HG03378 (cell line): ENCODE measurements around the gene CDK16.

Experiments used
- ATAC-seq: cut with Tn5 transposase; IDR thresholded peaks from one replicate; pipeline ENCODE4 v1.9.1; 2021; ENCODE audit warnings: mild to moderate bottlenecking, moderate library complexity; ENCODE audit not compliant: unreplicated experiment

Gene CDK16

DNA sequence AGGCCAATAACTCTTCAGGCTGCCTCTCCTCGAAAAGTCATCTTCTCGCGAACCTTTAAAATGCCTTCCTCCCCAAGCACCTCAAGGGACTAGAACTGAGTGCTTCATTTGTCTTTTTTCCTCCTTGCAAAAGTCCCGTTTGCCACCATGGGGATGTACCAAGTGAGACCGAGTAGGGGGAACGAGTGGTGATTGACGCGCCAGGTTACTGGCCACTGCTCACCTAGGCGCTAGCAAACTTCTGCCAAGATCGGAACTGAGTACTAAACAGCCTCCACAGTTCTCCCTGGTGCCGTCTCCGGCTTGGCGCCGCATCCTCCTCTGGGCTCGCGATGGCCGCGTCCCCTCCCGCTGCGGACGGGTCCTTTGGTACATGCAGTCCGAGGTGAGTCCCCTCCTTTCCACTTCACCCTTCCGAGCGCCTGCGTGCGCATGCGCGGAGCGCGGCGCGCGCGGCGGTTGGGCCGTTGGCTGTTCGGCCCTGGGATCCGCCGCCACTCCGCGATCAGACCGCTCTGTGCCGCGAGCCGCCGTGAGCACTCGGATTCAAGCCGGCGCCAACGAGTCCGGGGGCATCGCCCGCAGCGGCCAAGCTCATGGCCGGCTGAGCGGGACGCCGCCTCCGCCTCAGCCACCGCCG is at the start of gene CDK16:
Gene CDK16, plus strand, starts transcription at position 402 of the 640 bp plus-strand sequence. CDS start 4,877 bp downstream, outside the sequence.
- ATAC-seq, result peak; percentile 39

DNA sequence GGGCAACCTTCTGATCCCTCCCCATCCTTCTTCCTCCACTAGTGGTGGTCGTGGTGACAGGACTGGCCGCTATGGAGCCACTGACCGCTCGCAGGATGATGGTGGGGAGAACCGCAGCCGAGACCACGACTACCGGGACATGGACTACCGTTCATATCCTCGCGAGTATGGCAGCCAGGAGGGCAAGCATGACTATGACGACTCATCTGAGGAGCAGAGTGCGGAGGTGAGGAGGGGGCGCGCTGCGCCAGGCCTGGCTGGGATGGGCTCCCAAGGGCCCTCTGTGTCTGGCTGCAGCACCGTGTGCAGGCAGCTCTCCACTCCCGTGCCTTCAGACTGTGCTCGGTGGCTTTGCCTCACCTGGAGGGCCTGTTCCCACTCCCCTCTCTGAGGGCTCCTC is 49.2 kb upstream of the CDK16 start:
- no peak for ATAC-seq

DNA sequence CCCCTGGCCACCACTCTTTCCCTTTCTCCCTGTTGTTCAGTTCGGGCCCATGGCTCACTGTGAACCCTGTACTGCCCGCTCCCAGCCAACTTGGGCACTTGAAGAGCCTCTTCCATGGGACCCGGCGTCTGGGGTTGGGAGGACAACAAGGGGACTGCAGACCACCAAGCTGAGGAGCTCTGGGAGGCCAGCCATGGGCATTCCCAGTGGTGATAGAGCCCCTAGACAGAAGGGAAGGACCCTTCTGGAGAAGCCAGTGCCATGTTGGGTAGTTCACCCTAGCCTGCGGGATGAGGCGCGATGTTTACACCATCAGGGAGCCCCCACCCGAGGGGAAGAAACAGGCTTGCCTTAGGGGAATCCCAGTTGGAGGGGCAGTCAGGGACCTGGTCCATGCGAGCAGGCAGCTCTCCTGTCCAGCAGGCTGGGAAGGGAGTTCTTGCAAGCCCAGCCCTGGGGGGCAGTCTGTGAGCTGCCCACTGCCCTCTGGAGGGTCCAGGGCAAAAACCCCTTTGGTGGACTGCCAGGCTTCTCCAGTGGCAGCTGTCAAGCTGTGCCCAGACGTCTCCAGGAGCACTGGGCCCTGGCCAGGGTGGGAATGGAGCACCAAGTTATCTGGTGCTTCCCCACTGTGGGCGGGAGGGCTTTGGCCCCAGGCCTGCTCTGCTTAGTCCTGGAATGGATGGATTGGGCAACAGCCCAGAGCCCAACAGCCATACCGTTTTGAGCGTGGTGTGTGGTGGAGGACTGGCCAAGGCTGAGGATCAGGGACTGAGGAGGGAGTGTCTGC is 48.6 kb upstream of the CDK16 start:
- ATAC-seq, result no peak

DNA sequence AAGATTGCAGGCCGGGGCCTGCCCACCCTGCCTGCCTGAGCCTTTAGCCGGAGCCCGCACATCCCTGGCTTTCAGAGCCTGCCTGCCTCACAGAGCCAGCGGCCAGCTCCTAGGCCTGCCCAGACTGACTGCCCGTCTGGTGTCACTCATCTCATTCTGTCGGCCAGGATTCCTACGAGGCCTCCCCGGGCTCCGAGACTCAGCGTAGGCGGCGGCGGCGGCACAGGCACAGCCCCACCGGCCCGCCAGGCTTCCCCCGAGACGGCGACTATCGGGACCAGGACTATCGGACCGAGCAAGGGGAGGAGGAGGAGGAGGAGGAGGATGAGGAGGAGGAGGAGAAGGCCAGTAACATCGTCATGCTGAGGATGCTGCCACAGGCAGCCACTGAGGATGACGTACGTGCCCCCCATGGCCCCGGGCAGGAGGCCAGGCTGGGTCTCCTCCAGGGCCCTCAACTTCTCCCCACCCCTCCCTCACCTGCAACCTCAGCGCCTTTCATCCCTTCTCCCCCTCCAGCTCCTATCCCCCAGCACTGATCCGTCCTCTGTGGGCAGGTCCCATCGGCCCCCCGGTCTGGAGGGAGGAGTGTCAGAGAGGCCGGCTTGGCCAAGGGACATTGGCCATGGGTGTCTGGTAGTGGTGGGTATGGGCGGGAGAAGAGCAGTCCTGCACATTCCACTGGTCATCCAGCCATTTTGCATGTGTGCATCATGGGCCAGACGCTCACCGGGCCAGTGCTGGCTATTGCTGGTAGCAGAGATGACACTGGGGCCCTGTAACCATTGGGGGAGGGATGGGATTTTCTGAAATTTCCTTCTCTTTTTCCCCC is 47.4 kb upstream of the CDK16 start:
- ATAC-seq, result no peak

DNA sequence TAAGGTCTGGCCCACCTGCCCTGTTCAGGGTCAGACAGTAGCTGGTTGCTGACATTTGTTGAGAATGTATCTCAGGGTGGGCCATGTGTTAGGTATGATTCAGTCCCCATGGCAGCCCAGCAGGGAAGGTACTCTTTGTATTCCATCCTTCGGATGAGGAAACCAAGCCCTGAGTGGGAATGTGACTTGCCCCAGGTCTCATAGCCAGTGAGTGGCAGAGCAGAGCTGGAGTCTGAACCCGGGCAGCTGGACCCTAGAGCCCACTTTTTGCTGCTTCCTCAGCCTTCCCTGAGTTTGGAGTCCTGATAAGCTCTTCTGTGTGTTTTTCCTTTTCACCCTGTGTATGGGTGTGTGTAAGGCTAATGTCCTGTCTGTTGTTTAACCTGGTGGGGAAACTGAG is 46.5 kb upstream of the CDK16 start:
- no peak for ATAC-seq

DNA sequence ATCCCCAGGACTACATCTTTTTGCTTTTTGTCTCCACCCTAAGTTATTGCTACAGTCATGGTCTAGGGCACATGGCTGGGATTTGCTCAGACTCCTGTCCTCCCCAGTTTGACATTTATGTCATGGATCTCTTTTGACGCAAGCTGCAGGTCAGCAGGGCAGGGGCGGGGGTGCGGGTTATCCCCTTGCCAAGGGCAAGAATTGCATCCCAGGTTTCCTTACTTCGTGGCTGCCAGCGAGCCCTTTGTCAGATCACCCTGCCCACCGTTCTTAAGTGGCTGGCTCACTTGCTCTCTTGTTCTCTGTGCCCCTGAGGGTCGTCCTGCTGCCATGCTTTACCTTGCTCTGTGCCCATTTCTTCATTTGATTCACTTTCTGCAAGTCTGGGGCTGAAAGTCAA is 45.9 kb upstream of the CDK16 start:
- ATAC-seq, result no peak

DNA sequence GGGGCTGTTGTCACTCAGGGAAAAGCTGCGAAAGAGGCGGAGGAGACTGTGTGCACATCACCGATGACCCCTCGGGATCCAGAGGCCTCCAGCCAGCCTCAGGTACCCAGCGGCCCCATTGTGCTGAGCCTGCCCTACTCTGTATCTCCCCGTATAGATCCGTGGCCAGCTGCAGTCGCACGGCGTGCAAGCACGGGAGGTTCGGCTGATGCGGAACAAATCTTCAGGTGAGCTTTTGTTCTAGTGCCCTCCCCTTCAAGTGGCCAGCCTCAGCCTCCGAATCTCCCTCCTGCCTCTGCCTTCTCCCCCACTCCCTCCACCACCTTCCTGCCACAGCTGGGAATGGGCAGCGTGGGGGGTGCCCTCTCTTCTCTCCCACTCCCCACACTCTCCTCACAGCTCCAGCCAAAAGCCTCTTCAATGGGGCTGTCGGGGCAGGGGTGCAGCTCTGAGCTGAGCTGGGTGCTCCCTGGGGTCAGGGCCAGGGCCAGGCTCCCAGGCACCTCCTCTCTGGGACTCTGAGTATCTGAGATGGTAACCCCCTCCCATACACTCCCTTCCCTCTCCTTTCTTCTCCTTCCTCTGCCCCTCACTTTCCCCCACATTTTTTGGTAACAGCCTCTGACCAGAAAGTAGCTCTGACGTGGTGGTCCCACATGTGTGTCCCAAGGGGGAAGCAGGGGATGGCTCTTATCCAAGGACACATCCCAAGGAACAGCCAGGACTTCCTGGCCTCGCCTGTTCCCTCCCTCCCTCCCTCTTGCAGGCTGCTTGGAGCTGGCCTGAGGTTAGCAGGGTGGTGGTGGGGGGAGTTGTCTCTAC is 45.3 kb upstream of the CDK16 start:
- ATAC-seq, result no peak

DNA sequence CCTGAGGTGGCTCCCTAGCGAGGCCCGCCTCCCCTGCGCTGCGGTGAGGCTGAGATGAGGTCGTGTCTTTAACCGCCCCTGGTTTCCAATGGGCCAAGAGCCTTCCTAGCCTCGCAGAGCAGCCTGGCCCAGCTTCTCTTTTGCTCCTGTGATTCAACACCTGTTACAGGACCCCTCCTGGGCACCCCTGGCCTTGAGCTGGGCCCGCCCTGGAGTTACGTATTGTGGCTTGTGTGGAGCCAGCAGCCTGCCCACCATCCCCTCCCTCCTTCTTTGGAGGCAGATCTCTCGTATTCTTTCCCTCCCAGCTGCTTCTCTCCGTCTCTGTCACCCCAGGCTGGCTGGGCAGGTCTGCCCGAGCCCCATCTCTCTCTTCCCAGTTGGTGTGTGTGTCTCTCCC is 44.1 kb upstream of the CDK16 start:
- ATAC-seq, result no peak

DNA sequence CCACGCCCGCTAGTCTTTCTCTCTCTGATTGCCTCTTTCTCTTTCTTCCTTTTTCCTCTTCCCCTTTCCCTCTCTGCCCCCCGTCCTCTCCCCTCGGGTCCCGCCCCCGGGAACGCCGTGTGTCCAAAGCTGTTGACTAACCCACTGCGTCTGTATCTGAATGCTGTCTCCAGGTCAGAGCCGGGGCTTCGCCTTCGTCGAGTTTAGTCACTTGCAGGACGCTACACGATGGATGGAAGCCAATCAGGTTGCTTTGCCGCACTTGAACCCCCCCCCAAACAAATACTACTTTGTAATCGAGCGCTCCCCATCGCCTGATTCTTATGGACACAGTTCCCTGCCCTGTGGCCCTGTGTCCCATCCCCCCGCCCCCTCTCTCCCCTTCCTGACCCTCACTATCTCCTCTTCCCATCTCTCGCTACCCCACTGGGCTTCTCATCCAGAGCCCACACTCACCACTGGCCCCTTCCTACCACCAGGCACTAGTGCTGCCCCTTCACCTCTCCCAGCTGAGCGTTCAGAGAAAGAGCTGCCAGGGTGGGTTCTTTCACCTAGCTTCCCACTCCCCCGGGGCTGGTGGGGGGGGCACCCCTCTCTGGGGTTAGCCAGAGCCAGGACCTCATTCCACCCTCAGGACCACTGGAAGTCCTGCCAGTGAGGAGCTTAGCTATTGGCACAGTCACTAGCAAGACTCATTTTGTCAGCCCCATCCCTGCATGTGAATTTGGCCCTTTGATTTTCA is 43.5 kb upstream of the CDK16 start:
- ATAC-seq, result no peak

DNA sequence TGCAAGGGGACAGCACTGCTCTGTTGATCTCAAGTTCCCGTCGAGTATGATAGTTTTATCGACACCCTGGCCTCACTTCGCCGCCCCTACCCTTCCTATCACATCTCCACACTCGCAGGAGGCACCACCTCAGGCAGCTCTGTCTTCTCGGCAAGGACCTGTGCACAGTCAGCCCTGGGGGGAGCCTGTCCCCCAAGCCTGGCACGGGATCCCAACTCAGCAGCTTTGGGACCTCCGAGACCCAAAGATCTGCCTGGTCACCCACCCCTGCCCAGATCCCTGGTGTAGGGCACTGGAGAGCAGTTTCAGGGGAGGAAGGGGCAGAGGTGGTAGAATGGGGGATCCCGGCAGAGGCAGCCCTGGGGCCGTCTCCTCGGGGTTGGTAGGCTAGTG is 42.9 kb upstream of the CDK16 start:
- ATAC-seq, result no peak

DNA sequence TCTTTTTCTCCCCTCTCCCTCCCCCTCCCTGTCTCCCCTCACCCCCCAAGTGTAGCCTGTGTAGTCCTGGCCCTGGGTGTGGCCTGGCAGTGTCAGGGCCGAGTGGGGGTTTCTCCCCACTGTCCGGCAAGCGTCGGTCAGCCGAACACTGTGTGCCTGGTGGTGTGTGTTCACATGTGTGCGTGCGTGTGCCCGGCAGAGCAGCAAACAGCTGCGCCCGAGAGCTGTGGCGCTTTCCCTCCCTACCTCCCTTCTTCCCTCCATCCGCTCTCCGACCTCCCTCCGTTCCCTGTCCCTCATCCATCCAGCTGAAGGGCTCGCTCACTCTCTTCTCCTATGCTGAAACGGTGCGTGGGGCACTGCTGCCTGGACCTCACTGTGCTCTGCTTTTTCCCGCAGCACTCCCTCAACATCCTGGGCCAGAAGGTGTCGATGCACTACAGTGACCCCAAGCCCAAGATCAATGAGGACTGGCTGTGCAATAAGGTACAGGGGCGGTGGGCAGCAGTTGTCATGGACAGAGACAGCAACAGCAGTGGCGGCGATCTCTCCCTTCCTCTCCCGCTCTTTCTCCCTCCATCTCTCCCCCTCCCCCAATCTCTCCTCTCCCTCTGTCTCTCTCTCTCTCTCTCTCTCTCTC is 42.3 kb upstream of the CDK16 start:
- ATAC-seq, result no peak

DNA sequence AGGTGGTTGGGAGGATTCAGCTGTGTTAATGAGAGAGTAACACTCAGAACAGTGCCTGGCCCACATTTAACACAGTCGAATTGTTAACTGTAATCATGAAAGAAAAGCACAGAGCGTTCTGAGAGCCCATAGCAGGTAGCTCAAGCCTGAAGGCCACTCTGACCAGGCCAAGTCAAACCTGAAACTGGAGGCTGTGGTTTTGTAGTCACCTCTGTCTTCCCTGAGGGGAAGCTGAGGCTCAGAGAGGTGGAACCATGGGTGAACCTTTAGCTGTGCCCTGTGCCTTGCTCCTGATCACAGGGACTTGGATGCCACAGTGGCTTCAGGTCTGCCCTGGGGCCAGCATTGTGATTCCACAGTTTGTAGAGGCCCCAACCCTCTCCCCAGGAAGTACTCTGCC is 41.4 kb upstream of the CDK16 start:
- ATAC-seq, result no peak

DNA sequence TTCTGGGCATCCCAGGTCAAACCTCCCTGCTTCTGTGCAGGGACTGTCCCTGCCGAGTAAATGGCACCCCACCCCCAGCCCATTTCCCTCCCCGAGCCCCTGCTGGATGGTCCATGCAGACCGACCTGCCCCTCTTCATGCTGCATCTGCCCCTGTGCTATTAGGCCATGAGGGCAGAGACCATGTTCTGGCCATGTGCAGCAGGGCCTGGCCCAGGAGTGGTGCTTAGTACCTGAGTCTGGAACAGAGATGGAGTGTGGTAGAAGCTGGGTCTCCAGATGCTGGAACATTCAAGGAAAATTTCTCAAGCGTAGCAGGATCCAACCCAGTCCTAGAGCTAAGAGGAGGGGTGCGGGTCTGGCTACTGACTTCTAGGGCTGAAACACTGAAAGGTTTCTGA is 40.1 kb upstream of the CDK16 start:
- no peak for ATAC-seq

DNA sequence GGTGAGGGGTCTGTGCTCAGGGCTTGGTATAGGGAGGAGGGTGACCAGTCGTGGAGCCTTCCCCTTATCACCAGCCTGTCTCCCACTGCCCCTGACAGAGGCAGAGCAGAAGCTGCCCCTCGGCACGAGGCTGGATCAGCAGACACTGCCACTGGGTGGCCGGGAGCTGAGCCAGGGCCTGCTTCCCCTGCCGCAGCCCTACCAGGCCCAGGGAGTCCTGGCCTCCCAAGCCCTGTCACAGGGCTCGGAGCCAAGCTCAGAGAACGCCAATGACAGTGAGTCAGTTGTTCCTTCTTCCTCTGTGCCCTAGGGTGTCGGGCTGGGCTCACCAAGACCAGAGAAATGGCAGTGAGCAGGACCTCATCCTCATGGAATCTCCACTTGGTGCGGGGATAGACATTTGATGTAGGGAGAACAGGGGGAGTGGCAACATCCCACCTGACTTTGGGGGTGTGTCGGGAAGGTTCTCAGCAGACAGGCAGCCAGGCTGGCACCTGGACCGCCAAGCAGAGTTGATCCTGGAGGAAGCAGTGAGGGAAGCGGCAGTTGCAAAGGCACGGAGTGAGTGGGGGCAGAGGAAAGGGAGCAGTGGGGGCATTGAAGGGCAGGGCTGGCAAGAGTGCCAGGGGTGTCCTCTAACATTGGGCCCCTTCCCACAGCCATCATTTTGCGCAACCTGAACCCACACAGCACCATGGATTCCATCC is 39.1 kb upstream of the CDK16 start:
- ATAC-seq, result no peak

DNA sequence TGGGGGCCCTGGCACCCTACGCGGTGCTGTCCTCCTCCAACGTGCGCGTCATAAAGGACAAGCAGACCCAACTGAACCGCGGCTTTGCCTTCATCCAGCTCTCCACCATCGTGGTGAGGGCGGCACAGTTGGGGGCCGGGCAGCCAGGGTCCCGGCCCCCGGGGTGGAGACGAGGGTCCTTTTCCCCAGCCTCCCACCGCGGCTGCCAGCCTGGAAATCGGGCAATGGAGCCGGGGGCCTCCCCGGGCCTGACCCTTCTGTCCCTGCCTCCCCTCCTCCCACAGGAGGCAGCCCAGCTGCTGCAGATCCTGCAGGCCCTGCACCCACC is 38.6 kb upstream of the CDK16 start:
- ATAC-seq, result no peak

DNA sequence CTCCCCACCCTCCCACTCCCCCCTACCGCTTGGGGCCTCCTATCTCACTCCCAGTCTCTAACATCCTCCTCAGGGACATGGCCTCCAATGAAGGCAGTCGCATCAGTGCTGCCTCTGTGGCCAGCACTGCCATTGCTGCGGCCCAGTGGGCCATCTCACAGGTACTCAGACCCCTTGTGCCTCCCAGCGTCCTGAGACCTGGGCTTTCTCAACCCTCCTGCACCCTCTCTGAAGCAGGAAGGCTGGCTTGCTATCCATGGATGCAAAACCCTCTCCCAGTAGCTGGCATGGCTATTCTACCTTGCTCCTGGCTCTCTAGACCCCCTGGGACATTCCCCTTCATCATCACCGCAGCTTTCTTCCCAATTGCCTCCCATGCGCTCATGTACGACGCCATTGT is 38.1 kb upstream of the CDK16 start:
- ATAC-seq, result no peak

DNA sequence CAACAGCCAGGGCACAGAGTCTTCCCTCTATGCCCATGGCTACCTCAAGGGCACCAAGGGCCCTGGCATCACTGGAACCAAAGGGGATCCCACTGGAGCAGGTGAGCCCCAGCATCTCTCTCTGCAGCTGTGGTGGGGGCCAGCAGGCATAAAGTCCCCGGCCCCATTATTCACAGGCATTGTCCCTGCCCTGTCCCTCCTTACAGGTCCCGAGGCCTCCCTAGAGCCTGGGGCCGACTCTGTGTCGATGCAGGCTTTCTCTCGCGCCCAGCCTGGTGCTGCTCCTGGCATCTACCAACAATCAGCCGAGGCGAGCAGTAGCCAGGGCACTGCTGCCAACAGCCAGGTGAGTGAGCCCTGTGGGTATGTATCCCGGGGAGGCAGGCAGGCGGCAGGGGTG is 37.2 kb upstream of the CDK16 start:
- no peak for ATAC-seq

DNA sequence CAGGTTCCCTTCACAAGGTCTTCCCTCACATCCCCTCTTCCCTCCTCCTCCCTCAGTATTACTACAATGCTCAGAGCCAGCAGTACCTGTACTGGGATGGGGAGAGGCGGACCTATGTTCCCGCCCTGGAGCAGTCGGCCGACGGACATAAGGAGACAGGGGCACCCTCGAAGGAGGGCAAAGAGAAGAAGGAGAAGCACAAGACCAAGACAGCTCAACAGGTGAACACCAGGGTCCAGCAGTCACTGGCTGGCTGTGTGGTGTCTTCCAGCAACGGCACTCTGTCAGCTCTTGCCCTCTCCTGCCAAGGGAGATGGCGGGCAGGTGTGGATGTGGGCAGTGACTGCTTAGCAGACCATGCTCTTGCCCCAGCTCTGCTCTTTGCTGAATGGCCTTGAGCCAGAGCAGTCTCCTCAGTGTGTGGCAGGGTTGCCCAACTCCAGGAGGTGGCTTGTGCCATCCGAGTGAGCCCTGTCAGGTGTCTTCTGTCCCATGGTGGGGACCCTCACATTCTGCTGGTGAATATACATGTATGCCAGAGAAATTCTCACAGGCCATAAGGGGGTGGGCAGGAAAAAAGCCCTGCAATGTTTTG is 36.3 kb upstream of the CDK16 start:
- ATAC-seq, result no peak

DNA sequence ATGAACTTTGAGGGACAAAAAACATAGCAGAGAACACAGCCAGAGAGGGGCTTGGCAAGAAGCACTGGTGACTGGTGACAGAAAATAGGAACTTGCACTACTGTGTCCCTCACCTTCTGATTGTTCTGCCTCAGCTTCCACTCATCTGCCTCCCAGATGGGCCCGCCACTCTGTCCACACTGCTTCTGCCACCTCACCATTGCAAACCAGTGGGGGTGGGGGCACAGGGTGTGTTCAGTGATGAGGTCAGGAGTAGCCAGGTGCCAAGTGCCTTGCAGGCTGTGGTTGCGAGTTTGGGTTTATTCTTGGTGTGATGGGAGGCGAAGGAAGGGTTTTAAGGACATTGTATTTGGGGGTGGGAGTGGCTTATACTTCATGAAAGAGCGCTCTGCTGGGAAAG is 34.0 kb upstream of the CDK16 start:
- ATAC-seq, result no peak
